AG08395 (cell line): Measurements from ENCODE around the gene TTBK1.

Experiments used
- DNase-seq: peaks from one replicate; pipeline ENCODE4 v3.0.0; 2012; ENCODE audit warnings: mixed read lengths, low spot score

TTBK1 gene

GRCh38 chr6:43242908-43243663, at the start of gene TTBK1:
Gene TTBK1 (plus strand): TSS chr6:43243481. CDS start chr6:43246661, 3,180 bp downstream.
- DNase-seq, result no peak

GRCh38 chr6:43193929-43194328, 49.4 kb upstream of the TTBK1 start:
- no peak for DNase-seq

- no peak for DNase-seq
Measured at GRCh38 chr6:43196337-43196736, 46.9 kb upstream of the TTBK1 start.

- DNase-seq, result no peak
Measured at GRCh38 chr6:43199912-43200311, 43.4 kb upstream of the TTBK1 start.

- no peak for DNase-seq
Measured at GRCh38 chr6:43200541-43200940, 42.7 kb upstream of the TTBK1 start.

- no peak for DNase-seq
Measured at GRCh38 chr6:43202451-43202850, 40.8 kb upstream of the TTBK1 start.

- DNase-seq, result no peak
Measured at GRCh38 chr6:43203029-43203717, 40.1 kb upstream of the TTBK1 start.

GRCh38 chr6:43203718-43204095, 39.6 kb upstream of the TTBK1 start:
- no peak for DNase-seq

- no peak for DNase-seq
Measured at GRCh38 chr6:43204271-43205105, 38.8 kb upstream of the TTBK1 start.

GRCh38 chr6:43205849-43206248, 37.4 kb upstream of the TTBK1 start:
- no peak for DNase-seq

GRCh38 chr6:43207286-43207685, 36.0 kb upstream of the TTBK1 start:
- no peak for DNase-seq

- DNase-seq, result no peak
Measured at GRCh38 chr6:43211955-43212354, 31.3 kb upstream of the TTBK1 start.

GRCh38 chr6:43213431-43213830, 29.9 kb upstream of the TTBK1 start:
- DNase-seq, result no peak

- DNase-seq, result no peak
Measured at GRCh38 chr6:43215066-43215465, 28.2 kb upstream of the TTBK1 start.

- DNase-seq, result no peak
Measured at GRCh38 chr6:43216200-43216599, 27.1 kb upstream of the TTBK1 start.

- no peak for DNase-seq
Measured at GRCh38 chr6:43217351-43217750, 25.9 kb upstream of the TTBK1 start.

GRCh38 chr6:43219119-43219518, 24.2 kb upstream of the TTBK1 start:
- DNase-seq, result no peak

- no peak for DNase-seq
Measured at GRCh38 chr6:43219814-43220213, 23.5 kb upstream of the TTBK1 start.

GRCh38 chr6:43220439-43220951, 22.8 kb upstream of the TTBK1 start:
- no peak for DNase-seq

GRCh38 chr6:43221046-43221972, 22.0 kb upstream of the TTBK1 start:
- no peak for DNase-seq

GRCh38 chr6:43222418-43223059, 20.7 kb upstream of the TTBK1 start:
- no peak for DNase-seq
